ENCODE measurements around the gene RUNX3.

- no peak for TF ChIP-seq CTCF (optimal IDR thresholded peaks at IDR 0.05 in 1 of 3, IDR thresholded peaks at IDR 0.05 in 1 of 3, conservative IDR thresholded peaks at IDR 0.05 in 1 of 3; ENCODE audit: extremely low read depth in 1 of 3, insufficient read depth in 2 of 3, low read length in 3 of 3)
- no peak for TF ChIP-seq EZH2 (IDR thresholded peaks at IDR 0.05; ENCODE audit: low read length)
Observed at GRCh38 chr1:24894002-24894401, 36.1 kb downstream of the RUNX3 start.

All from keratinocyte (primary cell).